Brain pericyte (primary cell): Measurements from ENCODE around the gene RAB11FIP2.

Source experiments
- DNase-seq: peaks from one replicate; pipeline ENCODE4 v3.0.0-alpha.2; 2012; ENCODE audit warnings: low read depth, low spot score

Gene RAB11FIP2

DNA sequence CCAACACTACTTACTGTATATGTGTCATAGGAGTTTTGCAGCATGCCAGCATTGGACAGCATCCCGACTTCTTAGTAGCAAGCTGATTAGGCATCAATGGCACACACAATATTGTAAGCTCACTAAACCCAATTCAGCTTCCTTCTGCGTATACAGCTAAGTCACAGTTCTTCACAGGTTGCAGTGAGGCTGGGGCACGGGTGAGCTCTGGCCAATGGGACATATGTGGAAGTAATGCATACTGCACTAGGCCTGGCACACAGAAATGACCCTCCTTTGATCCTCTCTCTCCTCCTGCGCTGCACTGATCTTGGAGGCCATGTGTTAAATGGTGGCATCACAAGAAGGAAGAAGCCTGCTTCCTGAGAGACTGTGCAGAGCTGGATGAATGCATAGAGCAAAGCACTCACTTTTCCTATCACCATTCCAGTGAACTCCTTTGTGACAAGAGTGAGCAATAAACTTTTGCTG is 11.9 kb downstream of the RAB11FIP2 start:
- no peak for DNase-seq

DNA sequence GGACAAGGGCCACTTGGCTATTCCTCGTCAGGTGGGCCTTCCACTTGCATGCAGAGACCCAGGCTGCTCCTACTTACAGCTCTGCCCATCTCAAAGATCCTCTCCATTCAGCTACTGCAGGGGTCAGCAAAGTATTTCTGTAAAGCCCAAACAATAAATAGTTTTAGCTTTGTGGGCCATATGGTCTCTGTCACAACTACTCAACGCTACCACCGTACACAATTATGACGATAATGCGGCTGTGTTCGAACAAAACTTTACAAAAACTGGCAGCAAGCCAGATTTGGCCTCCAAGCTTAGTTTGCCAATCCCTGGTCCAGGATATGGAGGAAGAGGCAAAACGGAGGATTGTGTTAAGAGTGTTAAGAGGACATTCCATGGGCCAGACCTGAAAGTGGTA is 12.8 kb downstream of the RAB11FIP2 start:
- no peak for DNase-seq

DNA sequence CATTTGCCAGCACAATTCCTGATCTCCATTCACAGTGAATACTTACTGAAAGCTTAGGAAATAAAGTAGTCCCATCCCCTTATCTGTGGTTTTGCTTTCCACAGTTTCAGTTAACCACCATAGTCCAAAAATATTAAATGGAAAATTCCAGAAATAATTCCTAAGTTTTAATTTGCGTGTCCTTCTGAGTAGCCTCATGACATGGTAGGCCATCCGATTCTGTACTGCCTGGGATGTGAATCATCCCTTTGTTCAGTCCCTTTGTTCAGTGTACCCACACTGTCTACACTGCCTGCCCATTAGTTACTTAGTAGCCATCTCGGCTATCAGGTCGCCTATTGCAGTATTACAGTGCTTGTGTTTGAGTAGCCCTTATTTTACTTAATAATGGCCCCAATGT is 14.2 kb downstream of the RAB11FIP2 start:
- no peak for DNase-seq

DNA sequence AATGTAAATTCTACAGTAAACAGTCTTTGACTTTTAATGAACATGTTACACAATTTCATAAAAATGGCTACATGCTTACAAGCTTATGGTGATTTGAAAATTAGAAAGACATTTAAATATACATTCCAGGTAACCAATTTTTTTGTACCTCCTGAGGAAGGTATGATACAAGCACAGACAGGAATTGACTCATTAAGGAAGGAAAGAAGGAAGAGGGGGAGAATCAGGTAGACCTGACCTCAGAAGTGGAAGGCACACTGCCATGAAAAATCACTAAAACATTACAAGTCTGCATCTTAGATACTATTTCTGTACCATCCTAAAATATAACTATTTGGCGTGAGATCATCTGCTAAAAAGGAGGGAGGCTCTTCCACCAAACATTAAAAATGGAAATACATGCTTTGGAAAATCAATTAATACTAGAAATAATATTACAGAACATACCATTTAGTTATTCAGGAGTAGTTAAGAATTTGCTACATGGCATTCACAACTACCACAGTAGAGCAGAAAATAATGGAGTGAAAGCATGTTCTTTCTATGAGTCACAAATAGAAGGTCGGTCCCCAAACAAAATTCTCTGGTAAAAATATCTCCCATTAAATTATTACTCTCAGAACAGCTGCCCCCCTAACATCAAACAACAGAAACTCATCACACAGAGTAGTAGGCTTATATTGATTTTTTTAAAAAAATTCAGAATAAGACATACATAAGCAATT is 15.2 kb downstream of the RAB11FIP2 start:
- no peak for DNase-seq

DNA sequence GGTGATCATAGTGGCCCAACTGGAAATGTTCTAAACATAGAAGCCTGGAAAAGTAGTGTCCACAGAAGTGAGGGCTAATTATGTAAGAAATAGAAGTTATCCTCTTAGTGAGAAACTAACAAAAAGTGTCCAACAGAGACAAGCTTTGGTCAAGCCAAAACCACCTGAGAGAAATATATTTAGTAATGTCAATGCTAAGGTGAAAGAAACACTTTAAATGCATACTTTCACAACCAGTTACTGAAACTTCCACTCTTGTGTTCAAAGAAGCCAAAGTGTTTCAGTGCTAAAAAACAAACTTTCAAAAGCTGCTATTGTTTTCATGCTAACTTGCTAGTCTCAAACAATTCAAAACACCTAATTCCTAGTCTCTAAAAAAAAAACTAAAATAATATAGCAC is 18.1 kb downstream of the RAB11FIP2 start:
- DNase-seq, result no peak

DNA sequence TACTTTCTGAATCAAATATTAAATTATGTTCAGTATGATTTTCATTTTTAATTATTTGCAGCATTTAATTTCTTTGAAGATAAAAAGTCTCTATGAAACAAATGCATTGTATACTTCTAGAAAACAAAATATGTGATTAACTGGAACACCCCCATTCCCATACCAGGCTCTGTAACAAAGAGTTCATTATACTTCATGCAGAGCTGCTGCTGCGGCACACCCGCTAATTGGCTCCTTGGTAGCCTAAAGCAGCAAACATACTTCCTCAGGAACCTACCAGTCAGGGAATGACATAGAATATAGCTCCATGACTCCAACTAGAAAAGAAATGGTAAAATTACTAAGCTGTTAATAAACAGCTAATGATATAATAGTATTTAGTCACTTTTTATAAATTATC is 19.3 kb downstream of the RAB11FIP2 start:
- no peak for DNase-seq

DNA sequence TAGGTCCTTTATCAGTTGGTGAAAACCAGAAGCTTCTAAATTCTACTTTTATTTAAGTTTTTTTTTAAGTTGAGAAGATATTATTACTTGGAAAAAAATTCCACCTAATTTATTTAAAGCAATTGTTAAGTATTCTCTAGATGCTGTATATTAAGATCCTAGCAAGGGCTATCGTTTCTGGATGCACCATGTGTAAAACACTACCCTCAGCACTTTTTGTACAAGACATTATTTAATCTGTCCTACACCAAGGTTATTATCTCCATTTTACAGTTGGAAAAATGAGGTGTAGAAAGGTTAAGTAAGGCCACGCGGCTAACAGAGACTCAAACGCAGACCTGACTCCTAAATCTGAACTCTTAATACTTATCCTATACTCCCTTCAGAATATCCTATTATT is 19.8 kb downstream of the RAB11FIP2 start:
- no peak for DNase-seq

DNA sequence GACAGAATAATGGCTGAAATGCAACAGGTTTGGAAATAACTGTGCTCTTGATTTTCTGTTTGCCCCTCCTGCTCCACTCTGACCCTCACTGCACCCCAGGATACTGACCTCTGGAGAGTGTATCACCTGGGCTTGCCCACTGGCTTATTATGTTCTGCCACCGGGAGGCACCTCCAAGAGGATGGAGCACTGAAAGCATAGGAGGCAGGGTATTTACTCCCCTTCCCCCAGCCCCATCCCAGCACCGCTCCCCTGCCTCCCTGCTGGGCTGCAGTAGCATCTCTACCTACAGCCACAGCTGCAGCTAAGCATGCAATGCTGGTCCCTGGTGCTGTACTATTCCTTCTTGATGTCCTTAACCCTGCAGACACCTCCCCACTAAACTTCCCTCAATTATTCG is 26.4 kb downstream of the RAB11FIP2 start:
- no peak for DNase-seq

DNA sequence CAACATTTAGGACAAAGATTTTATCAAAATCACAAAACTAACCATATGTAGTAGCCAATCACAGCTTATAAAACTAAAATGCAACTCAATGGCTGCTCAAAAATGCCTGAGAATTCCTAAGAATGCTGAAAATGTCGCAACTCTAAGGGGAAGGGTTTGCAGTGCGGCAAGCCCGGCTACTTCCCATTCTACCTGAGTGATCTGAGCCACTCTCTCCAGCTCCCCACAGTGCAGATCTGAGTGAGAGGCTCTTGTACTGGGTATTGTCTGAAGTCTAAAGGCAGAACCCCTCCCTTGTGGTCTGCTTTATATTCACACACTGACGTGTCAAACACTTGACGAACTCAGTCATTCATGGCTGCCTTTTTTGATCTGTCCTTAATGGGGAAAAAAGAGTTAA is 28.9 kb downstream of the RAB11FIP2 start:
- no peak for DNase-seq

DNA sequence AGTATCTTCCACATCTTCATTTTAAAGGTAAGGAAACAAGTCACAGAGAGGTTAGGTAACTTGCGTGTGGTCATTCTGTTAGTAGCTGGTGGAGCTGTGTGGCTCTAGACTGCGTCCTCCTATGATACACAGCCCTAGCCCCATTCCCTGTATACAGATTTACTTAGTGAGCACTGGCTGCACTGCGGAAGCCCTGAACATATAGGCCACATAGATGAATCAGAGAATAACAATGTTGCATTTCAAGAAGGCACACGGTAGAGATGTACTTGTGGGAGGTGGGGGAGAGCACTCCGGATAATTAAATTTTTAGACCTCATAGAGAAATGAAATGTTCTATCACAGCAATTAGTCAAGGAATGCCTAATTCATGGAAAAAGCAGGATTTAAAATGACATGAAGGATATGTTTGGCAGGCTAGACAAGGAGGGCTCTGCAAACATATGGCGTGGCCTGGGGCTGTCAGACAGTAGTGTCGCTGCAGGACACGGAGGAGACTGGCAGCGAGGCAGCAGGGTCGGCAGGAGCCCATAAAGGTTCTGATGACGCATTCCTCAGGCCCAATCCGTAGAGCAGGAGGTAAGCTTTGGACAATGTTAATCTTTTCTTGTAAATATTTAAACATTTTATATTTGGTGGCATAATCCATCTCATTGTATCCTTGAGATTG is 29.5 kb downstream of the RAB11FIP2 start:
- no peak for DNase-seq

DNA sequence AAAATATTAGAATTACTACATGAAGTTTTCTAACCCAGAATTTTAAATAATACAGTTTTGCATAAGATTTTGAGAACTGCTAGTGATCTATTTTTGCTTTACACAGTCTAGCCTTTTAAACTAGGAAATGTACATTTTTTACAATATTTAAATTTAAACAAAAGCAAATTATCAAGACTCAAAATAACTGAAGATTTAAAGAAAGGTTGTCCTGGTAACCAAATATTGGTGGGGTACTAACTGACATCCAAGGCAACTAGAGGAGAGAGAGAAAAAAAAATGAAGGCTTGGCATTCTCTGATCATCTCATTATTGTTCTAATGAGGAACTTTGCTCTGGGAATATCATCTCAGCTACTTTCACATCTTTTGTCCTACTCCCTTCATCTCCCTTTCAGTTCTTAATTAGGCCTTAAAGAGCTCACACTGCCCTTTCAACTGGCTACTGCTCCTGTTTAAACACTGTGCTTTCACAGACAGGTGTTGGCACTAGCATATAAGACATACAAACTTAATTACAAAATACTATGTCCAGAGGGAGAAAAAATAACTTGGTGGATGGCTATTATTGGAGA is 33.7 kb downstream of the RAB11FIP2 start:
- DNase-seq, result no peak

DNA sequence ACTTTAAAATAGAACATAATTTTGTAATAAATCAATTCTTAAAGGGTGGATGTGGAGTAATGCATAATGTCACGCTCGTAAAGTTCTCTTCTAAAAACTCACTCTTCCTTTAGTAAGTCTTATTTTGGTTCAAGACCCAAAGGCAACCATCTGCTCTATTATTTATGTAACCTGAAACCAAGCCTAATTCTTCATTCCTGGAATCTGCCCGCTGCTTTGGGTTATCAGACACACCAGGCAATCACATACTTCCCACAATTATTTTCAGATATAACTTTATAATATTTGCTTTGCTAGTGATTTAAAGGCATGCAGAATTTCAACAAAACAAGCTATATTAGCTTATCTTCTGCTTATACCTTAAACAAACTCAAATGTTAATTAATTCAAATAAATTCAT is 39.0 kb downstream of the RAB11FIP2 start:
- DNase-seq, result no peak

DNA sequence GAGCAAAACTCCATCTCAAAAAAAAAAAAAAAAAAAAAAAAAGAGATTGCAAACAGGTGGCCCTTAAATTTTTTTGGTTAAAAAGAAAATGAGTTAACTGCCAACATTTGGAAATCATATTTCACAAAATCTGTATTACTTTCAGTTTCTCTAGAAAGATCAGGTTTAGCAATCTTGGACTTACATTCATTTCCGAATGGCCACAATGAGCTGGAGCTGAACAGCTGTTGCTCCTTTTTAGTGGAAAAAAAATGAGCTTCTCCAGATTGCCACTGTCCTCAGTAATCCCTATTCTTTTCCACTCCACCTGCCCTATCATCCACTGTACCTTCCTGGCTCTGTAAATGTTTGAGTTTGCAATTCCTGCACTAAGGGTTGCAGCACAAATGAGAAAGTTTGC is 43.6 kb downstream of the RAB11FIP2 start:
- DNase-seq, result no peak

DNA sequence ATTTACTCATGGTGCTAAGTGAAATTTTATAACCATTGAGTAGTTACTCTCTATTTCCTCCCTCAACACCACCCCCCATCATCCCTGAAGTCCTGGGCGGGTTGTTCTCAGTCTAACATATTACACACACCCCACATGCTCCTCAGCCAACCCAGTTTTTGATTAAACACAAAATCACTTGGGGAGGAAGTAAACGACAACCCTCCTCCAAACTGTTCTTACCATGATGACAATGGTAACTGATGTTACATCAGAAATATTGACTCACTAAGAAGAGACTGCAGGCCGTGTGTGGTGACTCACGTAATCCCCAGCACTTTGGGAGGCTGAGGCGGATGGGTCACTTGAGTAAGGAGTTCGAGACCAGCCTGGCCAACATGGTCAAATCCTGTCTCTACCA is 44.2 kb downstream of the RAB11FIP2 start:
- DNase-seq, result no peak

DNA sequence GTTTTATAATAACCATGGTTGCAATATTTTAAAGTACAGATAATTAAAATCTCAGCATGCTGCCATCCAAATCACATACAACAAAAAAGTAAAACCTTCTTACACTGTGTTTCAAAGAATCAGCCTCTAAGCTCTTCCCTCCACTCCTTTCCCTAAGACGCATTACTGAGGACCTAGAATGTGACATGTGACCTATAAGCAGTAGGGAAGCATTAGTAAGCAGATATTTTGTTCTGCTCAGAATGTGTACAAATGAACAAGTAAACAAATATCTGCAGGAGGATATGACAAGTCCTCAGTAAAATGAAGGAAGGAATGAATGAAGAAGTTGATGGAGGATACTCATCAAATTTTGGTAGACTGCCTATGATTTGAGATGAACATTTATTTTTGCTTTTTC is 49.1 kb downstream of the RAB11FIP2 start:
- DNase-seq, result peak; percentile 11

DNA sequence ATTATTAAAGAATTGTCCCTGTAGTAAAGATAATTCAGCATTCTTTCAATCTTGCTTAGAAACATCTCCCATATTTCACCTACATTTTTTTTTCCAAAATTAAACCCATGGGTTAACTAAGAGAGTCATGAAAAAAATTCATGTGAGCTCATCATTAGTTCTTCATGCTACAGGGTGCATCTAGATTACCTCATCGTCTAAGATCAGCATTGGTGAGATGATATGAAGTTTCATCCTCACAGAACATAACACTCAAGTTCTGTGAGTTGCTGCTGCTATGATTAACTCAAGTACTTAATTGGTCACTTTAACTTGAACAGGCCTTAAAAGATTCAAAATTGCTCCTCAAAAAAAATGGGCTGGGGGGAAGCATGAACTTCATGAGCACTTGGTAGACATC is 50.0 kb downstream of the RAB11FIP2 start:
- DNase-seq, result no peak

DNA sequence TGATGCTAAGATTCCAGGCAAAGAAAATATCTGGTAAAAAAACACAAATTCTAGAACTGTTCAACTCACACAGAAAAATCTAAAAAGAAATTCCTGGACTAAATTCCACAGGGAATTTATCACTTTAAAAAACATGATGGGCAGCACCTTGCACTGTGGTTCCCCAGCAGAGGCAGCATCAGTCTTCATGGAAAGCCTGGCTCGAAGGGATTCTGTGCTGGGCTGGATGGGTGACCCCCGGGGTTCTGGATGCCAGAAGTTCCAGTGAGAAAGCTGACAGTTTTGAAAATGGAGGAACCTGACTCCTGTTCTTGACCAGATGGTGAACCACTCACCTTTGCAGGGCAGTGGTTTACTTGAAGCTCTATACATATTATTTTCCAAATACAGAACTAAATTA is 52.0 kb downstream of the RAB11FIP2 start:
- no peak for DNase-seq

DNA sequence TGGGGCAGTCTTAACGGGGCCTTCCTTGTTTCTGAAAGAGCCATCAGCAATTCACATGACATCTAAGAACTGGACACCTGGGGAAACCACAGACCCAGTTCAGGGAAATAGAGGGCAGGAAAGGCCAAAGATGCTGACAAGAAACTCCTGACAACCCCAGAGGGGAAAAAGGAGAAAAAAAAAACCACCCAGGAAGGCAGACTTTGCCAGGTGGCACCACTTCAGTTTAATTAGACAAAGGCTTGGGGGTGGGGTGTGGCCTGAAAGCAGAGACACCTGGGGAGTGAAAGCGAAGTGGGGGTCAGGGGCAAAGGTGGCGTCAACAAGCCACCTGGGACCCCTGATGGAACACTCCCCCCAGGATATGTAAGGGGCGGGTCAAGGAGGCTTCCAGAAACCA is 53.6 kb downstream of the RAB11FIP2 start:
- DNase-seq, result no peak

DNA sequence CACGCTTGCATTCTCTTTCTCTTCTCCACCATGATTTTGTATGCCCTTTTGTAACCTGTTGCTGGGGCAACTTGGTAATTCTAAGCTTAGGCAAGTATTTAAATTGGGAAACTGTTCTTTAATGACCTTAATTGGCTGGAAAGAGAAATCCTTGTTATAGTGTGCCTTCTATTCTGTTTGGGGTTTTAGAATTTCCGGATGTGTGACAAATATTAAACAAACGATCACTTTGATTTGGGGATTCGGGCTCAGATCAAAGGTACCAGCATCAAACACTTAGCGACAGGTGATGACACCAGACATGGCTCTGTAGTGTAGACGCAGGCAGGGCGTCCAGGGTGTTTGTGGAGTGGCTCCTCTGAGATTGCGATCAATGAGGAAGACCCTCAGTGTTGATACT is 55.0 kb downstream of the RAB11FIP2 start:
- no peak for DNase-seq

DNA sequence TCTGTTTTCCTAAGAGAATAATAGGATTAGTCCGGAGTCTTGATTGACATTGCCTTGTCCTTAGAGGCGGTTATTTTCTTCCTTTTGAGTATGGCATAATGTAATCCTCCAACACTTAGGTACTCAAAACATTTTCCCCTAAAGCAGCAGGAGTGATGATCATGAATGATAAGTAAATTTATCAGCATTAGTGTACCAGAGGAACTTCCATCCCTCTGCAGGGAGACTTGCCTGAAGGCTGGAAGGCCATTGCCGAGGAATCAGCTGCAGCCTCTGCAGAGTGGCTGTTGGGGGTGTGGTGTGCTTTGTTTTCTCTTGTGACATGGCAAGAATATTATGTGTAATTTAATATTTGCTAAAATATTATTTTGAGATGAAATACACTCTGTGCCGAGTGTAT is 56.8 kb downstream of the RAB11FIP2 start:
- no peak for DNase-seq

DNA sequence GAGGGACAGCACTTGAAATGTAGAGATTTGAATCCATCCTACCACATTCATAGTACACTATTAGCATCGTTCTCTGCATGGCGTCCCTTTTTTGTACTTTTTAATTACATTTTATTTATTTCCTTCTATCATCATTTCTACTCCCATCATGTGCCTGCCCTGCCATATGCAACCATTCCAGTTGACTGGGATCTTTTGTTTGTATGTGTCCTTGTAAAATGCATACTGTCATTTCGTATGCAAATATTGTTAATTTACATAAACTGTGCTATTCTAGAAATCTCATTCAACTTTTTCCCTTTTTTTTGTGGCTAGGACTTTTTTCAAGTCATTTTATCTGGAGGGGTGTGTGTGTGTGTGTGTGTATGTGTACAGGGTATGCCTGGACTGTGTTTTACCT is 57.9 kb downstream of the RAB11FIP2 start:
- DNase-seq, result no peak

DNA sequence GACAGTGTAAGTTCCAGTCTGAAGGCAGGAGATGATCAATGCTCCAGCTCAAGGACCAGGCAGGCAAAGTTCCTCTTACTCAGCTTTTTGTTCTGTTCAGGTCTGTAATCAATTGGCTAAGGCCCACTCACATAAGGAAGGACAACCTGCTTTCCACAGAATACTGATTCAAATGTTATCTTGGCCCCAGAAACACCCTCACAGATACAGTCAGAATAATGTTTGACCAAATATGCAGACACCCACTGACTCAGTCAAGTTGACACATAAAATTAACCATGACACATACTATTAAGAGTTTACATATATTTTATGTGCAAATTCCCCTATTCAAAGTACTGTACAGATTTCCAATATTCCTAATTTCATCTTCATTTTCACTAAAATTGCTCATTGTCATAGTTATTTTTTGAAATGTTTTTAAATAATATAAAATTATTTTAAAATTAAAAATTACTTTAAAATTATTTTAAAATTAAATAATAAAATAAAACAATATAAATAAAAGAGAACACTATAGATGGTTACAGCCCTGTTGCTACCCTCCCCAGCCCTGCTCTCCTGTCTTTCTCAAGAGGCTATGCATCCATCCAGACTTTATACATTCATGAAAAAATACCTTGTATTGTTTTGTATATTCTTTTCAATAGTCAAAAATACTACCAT is 59.4 kb downstream of the RAB11FIP2 start:
- no peak for DNase-seq

DNA sequence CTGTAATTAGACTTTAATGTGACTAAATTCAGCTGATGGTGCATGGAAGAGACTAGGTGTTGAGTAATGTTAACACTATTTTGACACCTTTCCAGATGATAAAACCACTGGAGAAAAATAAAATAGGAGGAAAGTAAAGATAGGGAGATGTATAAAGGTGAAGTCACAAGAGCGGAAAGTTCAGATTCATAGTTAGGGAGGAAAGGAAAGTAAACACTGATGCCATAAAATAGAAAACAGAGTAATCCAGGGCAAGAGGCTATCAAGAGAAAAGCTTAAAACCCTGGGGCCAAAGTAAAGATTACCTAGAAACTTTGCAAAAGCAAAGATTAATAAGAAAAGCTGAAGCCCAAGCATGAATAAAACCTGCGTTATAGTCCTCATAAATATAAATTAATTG is 62.8 kb downstream of the RAB11FIP2 start:
- no peak for DNase-seq
